Progenitor cell of endocrine pancreas (in vitro differentiated cells): Measurements from ENCODE around the gene DLEC1. TPM values are rescaled to one million over a fixed set of nuclear protein-coding genes. Genes with fewer than 3 reads are reported as not detected.

Source experiments
- DNase-seq: peaks from one replicate; pipeline ENCODE4 v3.0.0; 2021; ENCODE audit warnings: low spot score; ENCODE audit not compliant: unreplicated experiment
- H3K27ac Mint-ChIP-seq: 2 replicates; pipeline ENCODE4 v1.8.0; 2021; ENCODE audit warnings: mild to moderate bottlenecking, moderate library complexity, mixed read lengths
- H3K27me3 Mint-ChIP-seq: 2 replicates; pipeline ENCODE4 v1.8.0; 2021; ENCODE audit warnings: mixed read lengths
- H3K36me3 Mint-ChIP-seq: 2 replicates; pipeline ENCODE4 v1.8.0; 2022; ENCODE audit warnings: mixed read lengths; ENCODE audit not compliant: insufficient read depth
- H3K4me1 Mint-ChIP-seq: 2 replicates; pipeline ENCODE4 v1.8.0; 2021; ENCODE audit warnings: low read depth, mixed read lengths
- H3K4me3 Mint-ChIP-seq: 2 replicates; pipeline ENCODE4 v1.8.0; 2021; ENCODE audit warnings: low read depth, mild to moderate bottlenecking, moderate library complexity, mixed read lengths
- H3K9me3 Mint-ChIP-seq: 2 replicates; pipeline ENCODE4 v1.8.0; 2021; ENCODE audit warnings: low read depth, mixed read lengths
- CTCF ChIP-seq: fragments of 200-600 bp; sonication (generic); IDR thresholded peaks from one replicate; pipeline ENCODE4 v1.5.0; 2021; ENCODE audit warnings: antibody characterized with exemption, mild to moderate bottlenecking; ENCODE audit not compliant: unreplicated experiment
- total RNA-seq: library from RNA; stranded (reverse); gene quantifications from 2 replicates; pipeline ENCODE4 v1.2.1, GENCODE V29; 2021

Gene DLEC1
- total RNA-seq, 1 donor from 2014 or later: 1.3 TPM

GRCh38 chr3:37995652-37996641 is 43.1 kb upstream of the DLEC1 start:
- Mint-ChIP-seq H3K9me3 (no peaks in the 10 kb centered on the region), H3K4me3 (no peak overlapping the region), H3K4me1 (peaks cover 34% of the 10 kb centered on the region), H3K36me3 (peaks cover 2% of the 10 kb centered on the region), H3K27me3 (peaks cover 7% of the 10 kb centered on the region), H3K27ac (no peak overlapping the region)
- DNase-seq: no peak
- TF ChIP-seq CTCF: no peak

- Mint-ChIP-seq H3K27me3 (peaks cover 7% of the 10 kb centered on the region), H3K4me1 (peaks cover 32% of the 10 kb centered on the region), H3K9me3 (no peaks in the 10 kb centered on the region), H3K36me3 (peaks cover 2% of the 10 kb centered on the region), H3K4me3 (no peak overlapping the region), H3K27ac (peak overlapping the region; percentile 70)
- DNase-seq: peak; percentile 71
- TF ChIP-seq CTCF: peak; percentile 80
Measured at GRCh38 chr3:37996785-37997301, 42.2 kb upstream of the DLEC1 start.

GRCh38 chr3:37997342-37997741 is 41.7 kb upstream of the DLEC1 start:
- no peak for DNase-seq
- Mint-ChIP-seq H3K4me1 (peaks cover 29% of the 10 kb centered on the region), H3K27ac (no peak overlapping the region), H3K4me3 (no peak overlapping the region), H3K27me3 (peaks cover 3% of the 10 kb centered on the region), H3K36me3 (peaks cover 2% of the 10 kb centered on the region), H3K9me3 (no peaks in the 10 kb centered on the region)
- TF ChIP-seq CTCF: no peak

GRCh38 chr3:37997791-37998370 is 41.1 kb upstream of the DLEC1 start:
- H3K9me3 Mint-ChIP-seq: no peaks in the 10 kb centered on the region
- no peak for TF ChIP-seq CTCF
- H3K27me3 Mint-ChIP-seq: peaks cover 3% of the 10 kb centered on the region
- no peak overlapping the region for H3K4me3 Mint-ChIP-seq
- DNase-seq: no peak
- peaks cover 23% of the 10 kb centered on the region for H3K4me1 Mint-ChIP-seq
- H3K36me3 Mint-ChIP-seq: peaks cover 2% of the 10 kb centered on the region
- no peak overlapping the region for H3K27ac Mint-ChIP-seq

GRCh38 chr3:37999836-38000235 is 39.2 kb upstream of the DLEC1 start:
- H3K9me3 Mint-ChIP-seq: no peaks in the 10 kb centered on the region
- peaks cover 19% of the 10 kb centered on the region for H3K4me1 Mint-ChIP-seq
- peak overlapping the region; percentile 42 for H3K4me3 Mint-ChIP-seq
- H3K27ac Mint-ChIP-seq: no peak overlapping the region
- DNase-seq: no peak
- no peak for TF ChIP-seq CTCF
- H3K27me3 Mint-ChIP-seq: peaks cover 3% of the 10 kb centered on the region
- H3K36me3 Mint-ChIP-seq: peaks cover 2% of the 10 kb centered on the region
